Germinal center (tissue), 1 donor: Measurements from ENCODE around the gene ATP11A.

ENCODE experiments used
- DNase-seq: peaks from one replicate; pipeline ENCODE4 v3.0.0; 2012; ENCODE audit warnings: mixed read lengths, low spot score

The ATP11A gene

DNA sequence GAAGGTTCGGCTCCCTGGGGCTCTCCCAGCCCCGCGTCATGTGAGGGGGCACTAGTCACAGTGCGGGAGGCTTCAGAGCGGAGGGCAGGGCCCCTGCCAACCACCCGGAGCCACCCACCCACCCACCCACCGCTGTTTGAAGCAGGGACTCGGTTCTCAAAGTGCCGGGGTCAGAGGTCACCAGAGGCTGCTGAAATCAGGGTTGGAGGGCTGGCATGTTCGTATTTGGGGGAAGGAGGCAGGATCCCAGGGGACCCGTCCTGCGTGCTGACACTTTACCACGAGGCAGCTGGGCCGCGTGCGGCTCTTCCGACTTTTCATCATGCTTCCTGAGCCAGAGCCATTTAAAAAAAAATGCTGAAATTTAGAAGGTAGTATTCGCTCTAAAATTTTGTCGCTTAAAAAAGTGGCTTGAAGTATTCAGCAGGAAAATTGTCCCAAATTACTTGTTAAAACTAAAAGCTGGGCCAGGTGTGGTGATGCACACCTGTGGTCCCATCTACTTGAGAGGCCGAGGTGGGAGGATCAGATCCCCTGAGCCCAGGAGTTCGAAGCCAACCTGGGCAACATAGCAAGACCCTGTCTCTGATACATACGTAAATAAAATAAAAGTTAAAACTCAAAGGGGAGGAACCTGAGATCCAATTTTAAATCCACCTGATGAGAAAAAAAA is 21.2 kb downstream of the ATP11A start:
- no peak for DNase-seq

DNA sequence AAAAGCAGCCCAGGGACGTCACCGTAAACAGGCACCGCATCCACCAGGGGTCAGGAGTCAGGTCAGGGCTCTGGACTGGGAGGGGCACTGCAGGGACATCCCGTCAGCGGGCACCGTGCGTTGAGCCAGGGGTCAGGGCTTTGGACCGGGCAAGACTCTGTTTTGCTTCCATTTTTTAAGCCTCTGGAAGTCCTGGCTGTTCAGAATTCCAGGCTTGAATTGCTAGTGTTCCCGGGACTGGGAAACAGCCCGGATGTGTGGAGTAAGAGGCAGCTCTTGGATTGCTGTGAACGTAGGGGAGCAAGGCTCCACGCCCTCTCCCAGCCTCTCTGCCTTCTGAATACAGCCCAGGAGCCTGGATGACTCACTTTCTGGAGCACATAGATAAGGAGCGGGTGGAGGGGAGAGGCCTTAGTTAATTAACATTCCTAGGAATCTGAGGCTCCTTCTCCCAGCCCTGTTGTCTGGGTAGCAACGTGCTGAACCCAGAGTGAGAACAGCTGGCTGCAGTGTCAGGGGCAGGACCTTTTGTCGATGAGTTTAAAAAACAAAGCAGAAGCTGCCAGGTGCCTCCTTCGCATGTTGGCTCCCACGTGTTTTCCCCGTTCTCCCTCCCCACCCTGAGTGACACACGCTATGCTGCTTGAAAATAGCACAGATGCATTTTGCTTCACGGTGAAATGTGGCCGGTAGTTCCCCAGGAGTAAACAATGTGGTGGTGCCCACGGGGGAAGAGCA is 21.9 kb downstream of the ATP11A start:
- DNase-seq: no peak

DNA sequence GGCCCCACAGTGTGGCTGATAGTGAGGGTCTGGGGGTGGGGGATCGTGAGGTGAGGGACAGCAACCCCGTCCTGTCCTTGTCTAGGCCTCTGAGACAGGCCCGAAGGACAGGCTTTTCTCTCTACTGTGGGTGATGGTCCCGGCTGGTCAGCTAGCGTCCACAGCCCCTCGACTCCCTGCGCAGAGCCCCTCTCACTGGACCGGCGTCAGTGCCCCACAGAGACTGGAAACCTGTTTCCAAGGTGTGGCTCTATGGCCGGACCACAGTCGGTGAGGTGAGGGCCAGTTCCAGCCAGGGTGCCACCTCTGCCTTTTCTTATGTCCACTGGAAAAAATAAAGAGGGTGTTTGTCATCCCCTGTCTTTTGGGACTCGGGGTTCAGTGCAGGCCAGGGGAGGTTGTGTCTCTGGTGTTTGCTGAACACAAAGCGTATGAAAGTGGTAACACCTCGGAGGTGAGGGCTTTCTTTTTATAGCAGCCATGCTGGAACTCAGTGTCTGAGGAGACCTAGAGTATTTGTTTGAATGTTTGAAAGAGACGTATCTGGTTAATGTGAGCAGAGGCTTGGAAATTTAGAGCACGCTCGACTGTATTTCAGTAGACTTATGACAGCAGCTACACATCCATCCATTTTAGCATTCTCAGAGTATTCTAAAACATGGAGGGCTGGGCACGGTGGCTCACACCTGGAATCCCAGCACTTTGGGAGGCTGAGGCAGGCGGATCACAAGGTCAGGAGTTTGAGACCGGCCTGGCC is 22.8 kb downstream of the ATP11A start:
- DNase-seq: no peak

DNA sequence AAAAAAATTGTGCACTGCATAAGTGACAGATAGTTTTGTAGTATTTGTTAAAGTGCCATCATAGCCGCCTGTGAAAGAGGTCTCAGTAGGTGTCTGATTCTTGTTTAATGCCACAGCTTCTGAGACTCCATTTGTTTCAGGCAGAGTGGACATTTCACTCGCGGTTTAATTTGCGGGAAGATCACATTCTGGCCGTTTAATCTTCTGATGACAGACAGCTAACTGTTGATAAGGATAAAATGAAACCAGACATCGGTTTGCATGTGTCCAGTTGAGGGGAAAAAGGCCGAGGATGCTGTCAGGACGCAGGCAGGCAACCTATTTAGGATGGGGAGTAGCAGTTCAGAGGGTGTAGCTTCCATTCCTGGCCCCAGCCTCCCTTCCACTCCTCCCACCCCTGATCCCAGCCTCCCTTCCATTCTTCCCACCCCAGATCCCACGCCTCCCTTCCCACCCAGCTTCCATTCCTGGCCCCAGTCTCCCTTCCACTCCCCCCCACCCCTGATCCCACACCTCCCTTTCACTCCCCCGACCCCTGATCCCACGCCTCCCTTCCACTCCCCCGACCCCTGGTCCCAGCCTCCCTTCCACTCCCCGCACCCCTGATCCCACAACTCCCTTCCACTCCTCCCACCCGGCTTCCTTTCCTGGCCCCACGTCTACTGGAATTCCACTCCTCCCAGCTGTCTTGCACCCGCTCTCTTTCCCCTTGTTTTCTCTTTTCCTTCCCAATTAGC is 23.8 kb downstream of the ATP11A start:
- DNase-seq: no peak

DNA sequence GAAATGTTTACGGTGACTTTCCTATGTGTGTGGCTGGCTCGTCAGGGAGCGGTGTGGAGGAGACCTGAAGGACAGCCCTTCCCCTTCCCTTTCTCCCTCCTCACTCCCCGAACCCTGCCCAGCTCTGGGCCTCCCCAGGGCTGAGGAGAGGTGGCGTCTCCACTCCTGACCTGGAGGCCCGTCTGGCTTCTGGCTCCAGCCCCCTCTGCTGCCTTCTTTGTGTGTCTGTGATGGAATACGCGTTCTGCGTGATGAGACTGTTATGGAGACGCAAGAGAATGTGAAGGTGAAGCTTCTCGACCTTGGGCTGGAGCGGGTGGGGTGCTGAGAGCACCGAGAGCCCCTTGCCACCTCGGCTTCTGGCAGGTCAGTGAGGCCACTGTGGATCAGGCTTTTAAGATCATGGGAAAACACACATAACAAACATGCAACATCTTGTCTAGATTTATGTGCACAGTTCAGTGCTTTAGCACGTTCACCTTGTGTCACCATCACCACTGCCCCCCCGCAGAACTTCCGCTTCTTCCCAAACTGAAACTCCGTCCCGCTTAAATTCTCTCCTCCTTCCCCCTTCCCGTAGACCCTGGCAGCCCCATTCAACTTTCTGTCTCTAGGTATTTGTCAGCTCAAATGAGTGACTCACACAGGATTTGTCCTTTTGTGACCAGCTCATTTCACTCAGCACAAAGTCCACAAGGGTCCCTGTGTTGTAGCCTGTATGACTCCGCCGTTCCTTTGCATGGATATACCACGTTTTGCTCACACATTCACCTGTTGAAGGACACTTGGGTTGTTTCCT is 24.7 kb downstream of the ATP11A start:
- DNase-seq: no peak

DNA sequence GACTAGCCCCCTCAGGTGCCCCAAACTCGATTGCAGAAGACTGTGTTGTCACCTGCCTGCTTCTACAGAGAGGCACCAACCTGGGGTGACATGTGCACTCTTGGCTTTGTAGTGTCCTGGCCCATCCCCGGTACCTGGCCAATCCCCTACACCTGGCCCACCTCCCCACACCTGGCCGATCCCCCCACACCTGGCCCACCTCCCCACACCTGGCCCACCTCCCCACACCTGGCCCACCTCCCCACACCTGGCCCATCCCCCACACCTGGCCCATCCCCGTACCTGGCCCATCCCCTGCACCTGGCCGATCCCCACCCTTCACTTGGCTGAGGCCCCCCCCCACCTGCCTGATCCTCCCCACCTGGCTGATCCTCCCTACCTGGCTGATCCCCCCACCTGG is 25.4 kb downstream of the ATP11A start:
- no peak for DNase-seq

DNA sequence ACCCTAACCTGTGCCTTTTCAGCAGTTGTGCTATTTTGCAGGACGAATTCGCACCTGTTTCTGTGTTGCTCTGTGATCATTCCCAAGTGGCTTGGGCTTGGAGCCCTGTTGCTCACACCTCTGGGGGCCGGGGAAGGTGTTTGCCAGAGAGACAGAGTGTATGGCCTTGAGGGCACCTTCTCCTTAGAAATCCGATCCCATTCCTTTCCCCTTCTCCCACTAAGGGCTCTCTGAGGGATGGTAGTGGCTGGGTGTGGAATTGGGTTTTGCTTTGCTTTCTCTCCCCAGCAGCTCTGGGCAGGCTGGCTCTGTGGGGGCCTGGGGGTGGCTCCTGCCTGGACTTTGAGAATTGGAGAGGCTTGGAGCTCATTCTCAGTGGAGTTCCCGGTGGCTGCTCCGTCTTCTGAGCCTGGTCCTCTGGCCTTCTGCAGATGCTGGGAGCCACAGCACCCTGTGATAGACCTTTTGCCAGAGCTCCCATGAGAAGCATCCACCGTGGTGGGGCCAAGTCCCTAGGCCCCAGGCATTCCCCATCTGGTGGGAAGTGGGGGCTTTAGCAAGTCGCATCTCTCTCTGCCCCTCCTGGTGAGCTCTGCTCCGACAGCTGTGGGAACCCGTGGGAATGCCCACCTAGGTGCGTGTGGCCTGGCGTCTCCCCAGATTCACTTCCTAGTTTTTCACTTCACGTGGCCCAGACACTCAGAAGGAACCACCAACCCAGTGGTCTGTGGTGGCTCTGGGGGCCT is 26.1 kb downstream of the ATP11A start:
- DNase-seq: no peak

DNA sequence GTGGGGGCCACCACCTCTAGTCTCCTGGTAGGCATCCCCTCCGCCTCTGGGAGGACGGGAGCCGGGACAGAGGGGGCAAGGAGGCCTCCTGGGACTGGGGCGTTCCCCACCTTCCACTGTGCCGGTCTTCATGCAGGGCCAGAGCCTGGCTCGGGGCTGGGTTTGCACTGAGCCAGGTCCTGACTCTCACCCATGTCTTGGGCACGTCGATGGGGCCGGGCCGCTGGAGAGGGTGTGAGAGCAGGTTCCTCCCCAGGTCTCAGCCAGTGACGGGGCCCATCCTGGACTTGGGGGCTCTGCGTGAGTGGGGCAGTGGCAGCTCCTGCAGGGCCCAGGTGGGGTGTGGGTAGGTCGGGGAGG is 26.6 kb downstream of the ATP11A start:
- DNase-seq: no peak

DNA sequence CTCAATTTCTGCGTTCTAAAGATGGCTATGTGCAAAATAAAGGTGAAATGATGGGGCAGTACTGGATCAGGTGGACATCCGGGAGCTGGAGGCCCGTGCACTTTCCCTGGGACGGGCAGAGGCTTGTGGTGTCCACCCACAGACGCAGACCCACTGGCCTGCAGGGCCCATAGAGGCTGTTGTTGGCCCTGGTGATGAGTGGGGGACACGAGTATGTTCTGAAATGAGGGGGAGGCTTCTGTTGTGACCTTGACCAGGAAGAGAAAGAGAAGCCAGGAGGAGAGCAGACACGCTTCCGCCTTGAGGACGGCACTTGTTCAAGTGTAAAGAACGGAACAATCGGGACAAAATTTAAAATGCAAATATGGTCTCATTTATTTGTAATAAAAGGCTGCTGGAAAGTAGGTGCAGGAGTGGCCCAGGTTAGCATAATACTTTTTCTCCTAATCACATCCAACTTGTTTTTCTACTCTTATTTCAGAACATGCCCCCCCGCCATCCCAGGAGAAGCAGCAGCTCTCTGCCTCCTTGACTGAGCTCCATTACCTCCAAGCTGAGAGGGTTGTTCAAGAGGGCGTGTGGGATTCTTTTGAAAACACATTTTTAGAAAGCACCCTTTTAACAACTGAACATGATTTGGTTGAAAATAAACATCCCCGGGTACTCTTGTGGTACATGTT is 27.1 kb downstream of the ATP11A start:
- DNase-seq: no peak

DNA sequence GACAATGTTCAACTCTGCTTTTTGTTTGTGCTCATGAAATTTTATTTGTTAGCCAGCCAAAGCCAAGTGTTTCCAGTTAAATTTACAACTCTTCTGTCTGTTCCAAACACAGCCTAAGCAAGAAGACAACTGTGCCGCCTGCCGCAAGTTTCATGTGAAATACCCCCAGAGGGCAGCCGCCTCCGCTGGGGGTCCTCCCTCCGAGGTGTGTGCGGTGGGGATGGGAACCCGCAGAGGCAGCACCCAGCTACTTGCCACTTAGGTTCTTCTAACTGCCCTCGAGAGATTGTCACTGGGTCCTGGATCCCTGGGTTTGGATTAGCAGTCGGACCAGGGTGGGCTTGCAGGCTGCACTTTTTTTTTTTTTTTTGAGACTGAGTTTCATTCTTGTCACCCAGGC is 28.5 kb downstream of the ATP11A start:
- no peak for DNase-seq

DNA sequence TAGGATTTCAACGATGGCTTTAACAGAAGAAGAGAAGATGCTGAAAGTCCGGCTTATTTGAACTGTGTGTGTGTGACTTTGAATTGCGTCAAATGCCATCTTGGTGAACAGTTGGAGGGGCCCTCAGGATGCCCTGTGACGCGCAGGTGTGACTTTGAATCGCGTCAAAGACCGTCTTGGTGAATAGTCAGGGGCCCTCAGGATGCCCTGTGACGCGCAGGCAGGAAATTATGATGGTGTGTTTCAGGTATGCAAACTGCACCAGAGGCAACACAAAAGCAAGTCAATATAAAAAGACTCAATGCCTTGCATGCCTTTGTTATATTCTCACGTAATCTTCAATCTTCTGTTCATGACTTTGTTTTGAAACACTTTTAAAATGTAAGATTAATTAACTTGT is 29.2 kb downstream of the ATP11A start:
- DNase-seq: no peak

DNA sequence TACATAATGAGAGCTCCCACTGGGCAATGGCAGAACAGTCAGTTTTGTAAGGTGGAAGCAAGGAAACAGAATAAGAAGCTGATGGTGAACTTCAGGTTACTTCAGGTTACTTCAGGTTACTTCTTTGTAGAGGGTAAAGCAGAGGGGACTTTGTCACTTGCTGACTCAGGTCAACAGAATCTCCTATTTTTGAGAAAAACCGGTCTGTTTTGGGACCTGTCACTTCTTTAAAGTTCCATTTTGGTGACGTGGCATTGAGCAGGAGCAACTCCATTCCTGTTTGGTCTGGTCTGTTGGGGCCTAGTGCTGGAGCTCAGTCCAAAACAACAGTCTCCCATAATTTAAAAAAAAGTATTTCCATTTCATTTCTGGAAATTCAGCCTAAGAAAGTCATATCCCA is 29.7 kb downstream of the ATP11A start:
- DNase-seq: no peak

DNA sequence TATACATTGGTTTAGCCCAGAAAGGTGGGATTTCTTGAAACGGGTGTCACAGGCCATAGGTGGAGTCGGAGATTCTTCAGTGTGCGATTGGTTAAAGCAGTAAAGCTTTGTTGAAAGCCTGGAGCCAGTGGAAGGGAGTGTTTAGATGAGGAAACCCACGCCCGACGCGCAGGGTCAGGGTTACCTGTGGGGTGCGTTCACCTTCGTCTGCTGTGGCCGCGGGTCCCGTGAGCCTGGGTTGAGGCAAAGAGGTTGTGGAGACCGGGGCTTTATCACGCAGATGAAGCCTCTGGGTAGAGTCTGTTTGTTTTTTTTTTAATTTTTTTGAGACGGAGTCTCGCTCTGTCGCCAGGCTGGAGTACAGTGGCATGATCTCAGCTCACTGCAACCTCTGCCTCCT is 30.4 kb downstream of the ATP11A start:
- no peak for DNase-seq

DNA sequence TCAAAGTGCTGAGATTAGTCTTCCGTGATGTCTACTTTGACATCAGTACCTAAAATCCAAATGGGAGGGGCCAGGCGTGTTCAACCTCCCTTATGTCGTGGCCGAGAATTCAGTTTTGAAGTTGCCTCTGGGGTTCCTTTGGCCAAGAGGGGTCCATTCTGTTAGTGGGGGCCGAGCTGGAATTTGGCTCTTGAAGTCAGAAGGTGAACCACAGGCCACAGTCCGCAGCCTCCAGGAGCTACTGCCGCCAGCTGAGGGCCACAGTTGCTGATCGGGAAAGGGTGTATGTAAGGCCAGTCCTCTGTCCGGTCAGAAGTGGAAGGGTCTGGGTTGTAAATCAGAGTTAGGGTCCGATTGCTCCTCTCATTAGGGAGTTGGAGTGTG is 31.0 kb downstream of the ATP11A start:
- no peak for DNase-seq

DNA sequence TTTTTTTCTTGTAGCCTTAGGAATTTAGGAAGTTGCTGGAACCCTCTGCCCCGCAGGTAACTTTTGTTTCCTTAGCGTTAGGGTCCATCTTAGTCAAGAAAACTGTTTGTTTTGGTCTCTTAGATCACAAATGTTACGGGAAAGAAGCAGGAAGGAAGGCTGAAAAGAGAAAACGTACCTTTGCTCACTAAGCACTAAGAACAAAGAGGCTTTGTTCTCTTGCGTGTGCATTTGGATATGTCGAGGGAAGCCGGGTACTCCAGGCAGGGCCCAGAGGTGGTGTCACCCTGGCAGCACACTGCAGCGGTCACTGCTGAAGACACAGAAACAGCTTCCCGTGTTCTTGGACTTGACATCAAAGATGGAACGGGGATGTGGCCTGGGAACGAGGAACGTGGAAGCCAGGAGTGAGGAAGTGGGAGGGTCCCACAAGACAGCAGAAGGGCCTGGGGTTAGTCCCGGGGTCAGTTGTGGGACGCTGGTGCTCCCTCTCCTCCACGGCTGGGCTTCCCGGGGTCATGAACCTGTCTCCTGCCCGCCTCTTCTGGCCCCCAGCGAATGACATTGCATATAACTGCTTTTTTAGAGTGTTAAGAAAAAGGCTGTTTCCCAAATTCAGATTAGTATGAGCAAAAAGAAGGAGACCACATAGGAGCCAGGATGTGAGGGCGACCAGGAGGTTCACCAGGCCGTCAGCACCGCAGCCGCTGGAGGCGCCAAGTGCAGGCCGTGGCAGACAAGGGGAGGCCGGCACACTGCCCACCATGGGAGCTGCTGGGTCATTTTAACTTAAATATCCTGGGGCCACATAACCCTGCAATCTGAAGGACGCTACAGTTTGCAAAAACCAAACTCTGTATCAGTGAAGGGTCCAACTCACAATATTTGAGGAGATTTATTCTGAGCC is 31.6 kb downstream of the ATP11A start:
- no peak for DNase-seq

DNA sequence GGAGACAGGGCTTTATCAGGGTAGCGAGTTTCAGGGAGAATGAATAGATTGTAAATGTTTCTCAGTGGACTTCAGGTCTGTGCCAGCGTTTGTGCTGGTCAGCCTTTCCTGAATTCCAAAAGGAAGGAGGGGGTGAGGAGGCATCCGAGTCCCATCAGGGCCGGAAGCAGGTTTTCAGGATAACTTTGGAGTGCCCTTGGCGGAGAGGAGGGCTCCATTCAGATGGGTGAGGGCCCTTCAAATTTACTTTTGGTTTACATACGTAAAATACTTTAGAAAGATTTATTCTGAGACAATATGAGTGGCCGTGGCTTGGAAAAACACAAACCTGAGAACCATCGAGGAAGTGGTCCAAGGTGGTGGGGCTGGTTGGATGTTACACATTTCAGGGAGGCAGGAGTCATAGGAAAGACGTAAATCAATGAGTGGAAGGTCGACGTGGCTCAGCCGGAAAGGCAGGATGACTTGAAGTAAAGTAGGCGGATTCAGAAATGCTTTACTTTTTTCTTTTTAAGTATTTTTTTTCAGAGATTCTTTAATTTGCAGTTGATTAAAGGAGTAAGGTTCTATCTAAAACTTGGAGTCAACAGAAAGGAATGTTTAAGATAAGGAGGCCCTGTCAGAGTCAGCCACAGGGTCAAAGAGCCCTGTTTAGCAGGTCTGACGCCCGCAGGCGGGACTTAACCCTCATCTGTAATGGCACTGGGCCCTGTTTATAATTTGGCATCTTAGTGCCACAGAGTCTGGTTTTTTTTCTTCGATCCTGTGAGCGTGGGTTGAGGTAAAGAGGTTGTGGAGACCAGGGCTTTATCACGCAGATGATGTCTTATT is 32.8 kb downstream of the ATP11A start:
- DNase-seq: no peak

DNA sequence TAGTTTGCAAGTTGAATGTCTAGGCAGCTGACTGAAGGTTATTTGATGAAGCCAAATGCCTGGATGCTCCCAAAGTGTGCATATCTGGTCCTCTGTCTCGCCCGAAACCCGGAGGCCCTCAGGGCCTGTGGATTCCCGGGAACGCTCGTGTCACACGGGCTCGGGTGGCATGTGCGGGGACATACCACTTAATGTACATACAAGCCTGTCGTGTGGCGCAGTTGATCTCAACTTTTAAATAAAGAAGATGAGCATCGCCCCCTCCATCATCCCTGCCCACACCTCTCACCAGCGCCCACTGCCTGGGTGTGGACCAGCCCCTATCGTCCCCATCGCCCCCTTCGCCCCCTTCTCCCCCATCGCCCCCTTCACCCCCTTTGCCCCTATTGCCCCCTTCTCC is 33.9 kb downstream of the ATP11A start:
- no peak for DNase-seq

DNA sequence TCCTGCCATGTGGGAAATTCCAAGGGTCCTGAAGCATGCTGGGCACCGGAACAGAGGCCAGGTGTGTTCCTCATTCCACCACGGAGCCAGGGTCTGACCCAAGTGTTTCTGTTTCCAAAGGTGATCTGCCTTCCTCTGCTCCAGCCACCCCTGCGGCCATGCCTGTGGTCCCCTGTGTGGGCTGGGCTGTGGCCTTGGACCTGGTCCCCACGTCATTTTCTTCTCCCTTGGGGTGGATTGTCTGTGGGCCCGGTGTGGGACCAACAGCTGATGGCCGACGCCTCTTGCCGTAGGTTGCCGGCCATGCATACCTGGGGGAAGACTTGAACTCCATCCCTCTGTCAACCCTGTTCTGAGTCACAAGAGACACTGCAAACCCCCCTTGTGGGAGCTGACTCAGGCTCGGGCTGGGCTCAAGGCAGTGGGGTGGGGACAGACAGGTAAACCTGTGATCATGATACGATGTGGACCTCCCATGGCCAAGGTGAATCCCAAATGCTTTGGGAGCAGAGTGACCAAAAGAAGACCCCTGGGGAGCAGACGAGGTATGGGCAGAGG is 35.0 kb downstream of the ATP11A start:
- no peak for DNase-seq
